OCI-LY7 (cell line): ENCODE results near the gene ATPAF1.
"Not testable (repeated sequence)": the region's sequence is repeated elsewhere in the genome, so short reads cannot be mapped to it uniquely, and the experiment has no call there.

Source experiments
- CTCF ChIP-seq: fragments of 200-600 bp; sonication (generic); conservative IDR thresholded peaks from 2 replicates; pipeline ENCODE4 v1.5.1; 2014; ENCODE audit warnings: mild to moderate bottlenecking, antibody characterized with exemption, low read length, moderate library complexity, mixed read lengths
- EZH2phosphoT487 ChIP-seq: fragments of 200-600 bp; sonication (generic); IDR thresholded peaks from 2 replicates; pipeline ENCODE4 v1.6.1; 2018; ENCODE audit warnings: low read depth, borderline replicate concordance, mild to moderate bottlenecking, mixed run types, antibody characterized with exemption, low read length, moderate library complexity, mixed read lengths

GRCh38 chr1:46660116-46660515, 8.0 kb downstream of the ATPAF1 start:
- TF ChIP-seq CTCF, EZH2phosphoT487: not testable (repeated sequence)
